Neuronal stem cell (in vitro differentiated cells): ENCODE results near the gene TEX261. TPM values are rescaled to one million over a fixed set of nuclear protein-coding genes. Genes with fewer than 3 reads are reported as not detected.
"Not testable (repeated sequence)": the region's sequence is repeated elsewhere in the genome, so short reads cannot be mapped to it uniquely, and the experiment has no call there.

Source experiments
- DNase-seq: peaks from one replicate; pipeline ENCODE4 v3.0.0-alpha.2; 2013; ENCODE audit warnings: low spot score
- H2AFZ ChIP-seq: one replicate; pipeline ENCODE4 v1.6.1; 2013; ENCODE audit warnings: mild to moderate bottlenecking, low read length, inconsistent platforms
- H2AK5ac ChIP-seq: 2 replicates; pipeline ENCODE4 v1.6.1; 2013; ENCODE audit warnings: low read depth, mild to moderate bottlenecking, inconsistent platforms, low read length, moderate library complexity, mixed read lengths
- H2BK120ac ChIP-seq: 2 replicates; pipeline ENCODE4 v1.6.1; 2013; ENCODE audit warnings: low read depth, mild to moderate bottlenecking, inconsistent platforms, low read length, moderate library complexity, mixed read lengths
- H2BK12ac ChIP-seq: one replicate; pipeline ENCODE4 v1.6.1; 2013; ENCODE audit warnings: low read length, inconsistent platforms
- H2BK15ac ChIP-seq: 2 replicates; pipeline ENCODE4 v1.6.1; 2013; ENCODE audit warnings: mild to moderate bottlenecking, low read length, inconsistent platforms, mixed read lengths
- H2BK5ac ChIP-seq: one replicate; pipeline ENCODE4 v1.6.1; 2013; ENCODE audit warnings: inconsistent platforms, mild to moderate bottlenecking, low read length, moderate library complexity
- H3K14ac ChIP-seq: one replicate; pipeline ENCODE4 v1.6.1; 2013; ENCODE audit warnings: low read length, inconsistent platforms
- H3K18ac ChIP-seq: 2 replicates; pipeline ENCODE4 v1.6.1; 2013; ENCODE audit warnings: low read length, inconsistent platforms
- H3K23ac ChIP-seq: 2 replicates; pipeline ENCODE4 v1.6.1; 2013; ENCODE audit warnings: low read depth, mild to moderate bottlenecking, mixed read lengths, low read length, inconsistent platforms; ENCODE audit not compliant: poor library complexity
- H3K27ac ChIP-seq: replicated peaks from 3 replicates; pipeline ENCODE4 v1.5.1; 2013; ENCODE audit warnings: low read length, inconsistent platforms
- H3K27me3 ChIP-seq, 3 experiments: 2 replicates each; pipeline ENCODE4 v1.6.1; 2013; ENCODE audit warnings: low read length in 3 of 3, mild to moderate bottlenecking in 2 of 3, inconsistent platforms in 1 of 3, low read depth in 1 of 3, mixed read lengths in 1 of 3, moderate library complexity in 1 of 3; ENCODE audit not compliant: control insufficient read depth in 3 of 3, insufficient read depth in 3 of 3
- H3K36me3 ChIP-seq, 2 donors: replicated peaks in 1 of 2; 2 replicates each; pipeline ENCODE4 v1.6.1; 2013; ENCODE audit warnings: low read length in 2 of 2; ENCODE audit not compliant: control insufficient read depth in 2 of 2, insufficient read depth in 2 of 2
- H3K4ac ChIP-seq: 2 replicates; pipeline ENCODE4 v1.6.1; 2013; ENCODE audit warnings: inconsistent platforms, mild to moderate bottlenecking, low read length, moderate library complexity
- H3K4me1 ChIP-seq, 2 donors: 1 replicate in 1 of 2; 2 replicates in 1 of 2; pipeline ENCODE4 v1.6.1; 2013; ENCODE audit warnings: low read length in 2 of 2, low read depth in 1 of 2; ENCODE audit not compliant: control insufficient read depth in 2 of 2, insufficient read depth in 1 of 2
- H3K4me2 ChIP-seq: one replicate; pipeline ENCODE4 v1.6.1; 2013; ENCODE audit warnings: mild to moderate bottlenecking, low read length, inconsistent platforms; ENCODE audit not compliant: insufficient read depth, poor library complexity, severe bottlenecking
- H3K4me3 ChIP-seq, 2 donors: 2 replicates each; pipeline ENCODE4 v1.5.1; 2013; ENCODE audit warnings: low read length in 2 of 2, mild to moderate bottlenecking in 2 of 2, inconsistent platforms in 1 of 2, moderate library complexity in 1 of 2
- H3K79me1 ChIP-seq: one replicate; pipeline ENCODE4 v1.6.1; 2013; ENCODE audit warnings: low read depth, mild to moderate bottlenecking, inconsistent platforms, low read length, moderate library complexity
- H3K9ac ChIP-seq: one replicate; pipeline ENCODE4 v1.6.1; 2013; ENCODE audit warnings: mild to moderate bottlenecking, low read depth, low read length, inconsistent platforms; ENCODE audit not compliant: poor library complexity
- H3K9me3 ChIP-seq, 2 donors: replicated peaks in 1 of 2; 2 replicates each; pipeline versions ENCODE3 to v1.6.1; 2013; ENCODE audit warnings: low read length in 2 of 2, mild to moderate bottlenecking in 2 of 2, inconsistent platforms in 1 of 2, low read depth in 1 of 2, mixed read lengths in 1 of 2, moderate library complexity in 1 of 2; ENCODE audit not compliant: control insufficient read depth in 2 of 2, insufficient read depth in 1 of 2
- H4K8ac ChIP-seq: one replicate; pipeline ENCODE4 v1.6.1; 2013; ENCODE audit warnings: low read depth, mild to moderate bottlenecking, inconsistent platforms, low read length, moderate library complexity
- H4K91ac ChIP-seq: one replicate; pipeline ENCODE4 v1.6.1; 2013; ENCODE audit warnings: low read length, low read depth, mild to moderate bottlenecking, inconsistent platforms; ENCODE audit not compliant: poor library complexity
- WGBS, 2 donors: extraction: QIAGEN DNeasy Blood & Tissue Kit; methylation state at CpG; one replicate each; pipeline ENCODE4 v1.1.7; 2013; ENCODE audit warnings: missing lambda C conversion rate in 2 of 2, mixed read lengths in 1 of 2; ENCODE audit not compliant: insufficient read length in 2 of 2, insufficient replicate concordance in 1 of 2; ENCODE audit errors: extremely low coverage in 2 of 2; 5-methylcytosine and 5-hydroxymethylcytosine counted together
- polyA plus RNA-seq, 2 experiments: library from polyadenylated mRNA; stranded (reverse); fragments of 200-250 nt; gene quantifications; one replicate each; pipeline ENCODE4 v1.2.3, GENCODE V29; 2013

Gene TEX261
- polyA plus RNA-seq (2013, experiment 1 of 2), result 16.7 TPM
- 16.5 TPM for polyA plus RNA-seq (2013, experiment 2 of 2)

- Histone ChIP-seq H3K4me3 (peak within 1 kb of the TSS; percentile 83 to 97), H2AFZ (peak within 1 kb of the TSS; percentile 97), H3K4ac (no peak within 1 kb of the TSS), H3K23ac (peak within 1 kb of the TSS; percentile 95), H3K4me2 (peak within 1 kb of the TSS; percentile 98), H3K79me1 (peaks cover 12% of the 10 kb centered on the region), H3K9ac (peak within 1 kb of the TSS; percentile 96), H3K27me3 (peaks cover 0 to 3% (median 0%) of the 10 kb centered on the region in 3 experiments), H2BK12ac (no peak within 1 kb of the TSS), H3K9me3 (no peaks in the 10 kb centered on the region), H2BK5ac (peak within 1 kb of the TSS; percentile 68), H3K36me3 (peaks cover 7 to 25% of the 10 kb centered on the region in 2 donors), H3K18ac (peak within 1 kb of the TSS; percentile 100), H3K27ac (no peak within 1 kb of the TSS), H3K4me1 (peaks cover 3 to 10% of the 10 kb centered on the region in 2 donors), H4K8ac (peak within 1 kb of the TSS; percentile 31), H2BK15ac (peak within 1 kb of the TSS; percentile 39), H3K14ac (peak within 1 kb of the TSS; percentile 86), H4K91ac (no peak within 1 kb of the TSS), H2AK5ac (peak within 1 kb of the TSS; percentile 53), H2BK120ac (peak within 1 kb of the TSS; percentile 1)
- DNase-seq, result peak; percentile 84
- WGBS, 2 donors, result no CpG with 5 or more reads among the region's 65 CpGs
Observed at GRCh38 chr2:70994699-70995425, at the start of gene TEX261. Gene TEX261, minus strand, starts transcription at chr2:70994873. Its CDS starts 116 bp downstream, at chr2:70994757.

- no peak overlapping the region for H4K8ac ChIP-seq
- no peak overlapping the region for H3K4me2 ChIP-seq
- WGBS, 2 donors, result no CpG with 5 or more reads among the region's 36 CpGs
- H2BK15ac ChIP-seq, result no peak overlapping the region
- no peak overlapping the region for H2AK5ac ChIP-seq
- H3K4me3 ChIP-seq, result no peak overlapping the region
- H3K9me3 ChIP-seq, result no peaks in the 10 kb centered on the region
- H3K27me3 ChIP-seq, result peaks cover 0 to 3% (median 0%) of the 10 kb centered on the region in 3 experiments
- H3K36me3 ChIP-seq, result no peaks in the 10 kb centered on the region
- H3K9ac ChIP-seq, result no peak overlapping the region
- no peak overlapping the region for H2BK120ac ChIP-seq
- no peak overlapping the region for H3K4ac ChIP-seq
- no peak overlapping the region for H2AFZ ChIP-seq
- H3K23ac ChIP-seq, result no peak overlapping the region
- H3K79me1 ChIP-seq, result no peaks in the 10 kb centered on the region
- H2BK5ac ChIP-seq, result no peak overlapping the region
- DNase-seq, result no peak
- peaks cover 0 to 6% of the 10 kb centered on the region in 2 donors for H3K4me1 ChIP-seq
- no peak overlapping the region for H3K14ac ChIP-seq
- no peak overlapping the region for H4K91ac ChIP-seq
- no peak overlapping the region for H3K27ac ChIP-seq
- H2BK12ac ChIP-seq, result no peak overlapping the region
- no peak overlapping the region for H3K18ac ChIP-seq
Observed at GRCh38 chr2:71043531-71044407, 49.1 kb upstream of the TEX261 start.

DNA sequence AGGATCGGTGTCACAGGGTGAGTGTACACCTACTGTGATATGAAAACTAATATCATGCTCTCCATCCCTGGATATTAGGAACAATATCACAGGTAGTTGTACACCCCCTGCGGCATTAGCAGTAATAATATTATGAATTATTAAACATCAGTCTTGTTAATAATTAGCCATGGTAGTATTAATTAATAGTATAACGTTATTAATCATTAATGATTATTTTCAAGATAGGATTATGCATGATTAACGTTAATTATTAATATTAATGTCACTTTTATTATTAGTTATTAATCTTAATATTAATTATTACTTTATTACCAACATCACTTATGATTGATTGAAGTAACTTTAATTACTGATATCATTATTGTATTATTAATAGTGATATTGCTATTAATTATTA lies 47.6 kb upstream of the TEX261 start:
- Histone ChIP-seq H2BK120ac (no peak overlapping the region), H3K36me3 (no peaks in the 10 kb centered on the region), H3K23ac (no peak overlapping the region), H3K4me3 (no peak overlapping the region), H3K9ac (no peak overlapping the region), H3K14ac (no peak overlapping the region), H2AK5ac (no peak overlapping the region), H2BK5ac (no peak overlapping the region), H2BK15ac (no peak overlapping the region), H3K4me1 (peaks cover 0 to 3% of the 10 kb centered on the region in 2 donors), H3K9me3 (no peaks in the 10 kb centered on the region), H3K4ac (no peak overlapping the region), H4K91ac (no peak overlapping the region), H3K18ac (no peak overlapping the region), H2BK12ac (no peak overlapping the region), H3K79me1 (no peaks in the 10 kb centered on the region), H2AFZ (no peak overlapping the region), H3K27ac (no peak overlapping the region), H3K27me3 (peaks cover 0 to 3% (median 0%) of the 10 kb centered on the region in 3 experiments), H3K4me2 (no peak overlapping the region), H4K8ac (no peak overlapping the region)
- WGBS, 2 donors, result no CpG with 5 or more reads among the region's 4 CpGs
- DNase-seq, result no peak

DNA sequence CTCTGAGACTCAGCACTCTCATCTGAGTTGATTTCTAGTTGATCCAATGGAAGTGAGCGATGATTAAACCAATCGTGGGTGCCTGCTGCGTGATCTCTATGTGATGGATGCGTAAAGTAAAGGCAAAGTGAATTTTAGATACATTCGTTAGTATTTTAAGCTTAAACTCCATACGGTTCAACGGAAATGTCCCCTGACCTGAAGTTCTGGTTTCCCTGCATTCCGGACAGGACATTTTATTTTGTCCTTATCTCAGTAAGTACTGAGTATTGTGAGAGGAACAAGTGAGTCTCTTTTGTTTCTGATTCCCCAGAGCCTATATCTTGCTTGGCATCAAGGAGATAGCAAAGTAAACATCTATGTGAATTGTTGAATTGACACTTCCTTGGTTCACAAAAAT lies 41.6 kb upstream of the TEX261 start:
- H3K4ac ChIP-seq, H4K91ac ChIP-seq, H3K79me1 ChIP-seq, H4K8ac ChIP-seq, H3K4me3 ChIP-seq, H3K23ac ChIP-seq, H2AFZ ChIP-seq, H3K18ac ChIP-seq, H2BK5ac ChIP-seq, H2AK5ac ChIP-seq, H3K36me3 ChIP-seq, H3K4me1 ChIP-seq, H3K27me3 ChIP-seq, H3K14ac ChIP-seq, H3K27ac ChIP-seq, DNase-seq, H3K9ac ChIP-seq, H3K9me3 ChIP-seq, H2BK15ac ChIP-seq, H3K4me2 ChIP-seq, H2BK12ac ChIP-seq, H2BK120ac ChIP-seq: not testable (repeated sequence)
- WGBS, 2 donors, result no CpG with 5 or more reads among the region's 8 CpGs
